AG10803 (cell line): Measurements from ENCODE around the gene FGF22.

ENCODE experiments used
- DNase-seq: peaks from one replicate; pipeline ENCODE4 v3.0.0; 2010; ENCODE audit warnings: low read depth
- H3K4me3 ChIP-seq: 2 replicates; pipeline ENCODE4 v1.5.1; 2011; ENCODE audit warnings: mild to moderate bottlenecking, low read length, control low read depth
- CTCF ChIP-seq: conservative IDR thresholded peaks from 2 replicates; pipeline ENCODE4 v1.5.1; 2011; ENCODE audit warnings: mild to moderate bottlenecking, low read length, control low read depth, inconsistent platforms

Gene FGF22

DNA sequence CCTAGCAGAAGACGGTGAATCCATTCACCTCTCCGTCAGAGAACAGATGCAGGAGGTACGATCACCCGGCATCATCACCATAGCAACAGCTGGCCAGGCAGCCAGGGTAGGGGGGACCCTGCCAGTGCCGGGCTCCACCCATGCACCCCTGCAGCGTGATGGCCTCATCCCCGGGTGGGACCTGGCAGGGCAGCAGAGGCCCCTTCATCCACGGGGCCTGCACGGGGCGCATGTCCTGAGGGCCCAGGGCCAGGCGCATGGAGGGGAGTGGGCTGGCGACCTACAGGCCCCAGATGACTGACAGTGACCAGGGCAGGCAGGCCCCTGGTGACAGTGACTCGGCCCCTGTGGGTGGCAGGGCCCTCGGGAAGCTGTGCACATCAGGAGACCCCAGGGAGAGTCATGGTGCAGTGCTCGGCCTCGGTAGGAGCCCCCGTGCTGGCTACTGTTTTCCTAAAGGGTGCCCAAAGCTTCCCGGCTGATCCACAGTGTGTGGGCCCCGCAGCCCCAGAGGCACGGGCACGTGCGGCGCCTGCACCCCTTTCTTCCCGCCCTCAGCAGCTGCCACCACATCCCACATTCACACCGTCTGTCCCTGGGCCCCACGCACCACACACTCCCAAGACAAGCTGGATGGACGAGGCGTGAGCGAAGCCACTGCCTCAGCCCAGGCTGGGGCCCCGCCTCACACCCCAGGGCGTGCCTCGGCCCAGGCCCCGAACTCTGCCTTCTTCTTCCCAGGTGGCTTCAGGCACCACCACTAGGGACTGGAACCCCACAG lies 18.6 kb downstream of the FGF22 start:
- no peak for TF ChIP-seq CTCF
- DNase-seq: no peak
- peak overlapping the region; percentile 20 for H3K4me3 ChIP-seq

- TF ChIP-seq CTCF: no peak
- H3K4me3 ChIP-seq: peak overlapping the region; percentile 35
- DNase-seq: peak; percentile 88
Observed at GRCh38 chr19:658916-659839, 19.5 kb downstream of the FGF22 start.

- peak overlapping the region; percentile 78 for H3K4me3 ChIP-seq
- no peak for DNase-seq
- TF ChIP-seq CTCF: no peak
Observed at GRCh38 chr19:660793-661426, 21.2 kb downstream of the FGF22 start.

- DNase-seq: no peak
Observed at GRCh38 chr19:661427-662196, 21.9 kb downstream of the FGF22 start.

DNA sequence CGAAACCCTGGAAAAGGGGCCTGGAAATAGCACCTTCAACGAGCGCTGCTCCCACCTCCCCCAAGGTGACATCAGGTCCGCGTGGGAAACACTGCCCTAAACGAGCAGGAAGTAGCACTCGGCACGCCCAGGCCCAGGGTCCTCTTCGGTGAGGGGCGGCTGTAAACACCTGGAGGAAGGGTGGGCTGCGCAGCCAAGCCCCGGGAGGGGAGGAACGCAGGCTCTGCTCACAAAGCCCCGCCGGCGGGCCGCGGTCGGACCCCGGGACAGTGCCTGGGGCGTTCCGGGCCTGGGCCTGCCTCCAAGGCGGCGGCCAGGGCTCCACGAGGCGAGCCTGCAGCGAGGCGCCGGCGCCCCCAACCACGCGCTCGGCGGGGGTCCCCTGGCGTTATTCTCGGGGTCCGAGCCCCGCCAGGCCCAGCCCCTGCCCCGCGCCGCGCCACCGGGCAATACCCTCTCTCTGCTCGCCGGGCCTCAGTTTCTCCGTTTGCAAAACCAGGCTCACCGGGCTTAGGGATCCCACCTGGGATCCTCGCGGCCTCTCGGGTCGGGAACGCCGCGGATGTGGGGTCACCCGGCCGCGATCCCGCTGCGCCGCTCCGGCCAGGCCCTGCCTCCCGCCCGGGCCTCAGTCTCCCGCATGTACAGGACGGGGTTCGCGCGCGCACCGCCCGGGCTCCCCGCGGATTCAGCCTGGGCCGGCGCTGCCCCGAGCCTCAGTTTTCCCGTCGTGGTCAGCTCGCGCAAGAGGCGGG lies 22.7 kb downstream of the FGF22 start:
- peak; percentile 35 for DNase-seq
- H3K4me3 ChIP-seq: peak overlapping the region; percentile 78
- TF ChIP-seq CTCF: no peak

More at GRCh38 chr19:661427-662196, 21.9 kb downstream of the FGF22 start:
- H3K4me3 ChIP-seq: peak overlapping the region; percentile 78
- TF ChIP-seq CTCF: no peak
